GM21825 (cell line): ENCODE results near the gene ARMCX5.

ENCODE experiments used
- ATAC-seq: cut with Tn5 transposase; IDR thresholded peaks from one replicate; pipeline ENCODE4 v1.9.1; 2021; ENCODE audit warnings: mild to moderate bottlenecking, moderate library complexity; ENCODE audit not compliant: unreplicated experiment

The ARMCX5 gene

DNA sequence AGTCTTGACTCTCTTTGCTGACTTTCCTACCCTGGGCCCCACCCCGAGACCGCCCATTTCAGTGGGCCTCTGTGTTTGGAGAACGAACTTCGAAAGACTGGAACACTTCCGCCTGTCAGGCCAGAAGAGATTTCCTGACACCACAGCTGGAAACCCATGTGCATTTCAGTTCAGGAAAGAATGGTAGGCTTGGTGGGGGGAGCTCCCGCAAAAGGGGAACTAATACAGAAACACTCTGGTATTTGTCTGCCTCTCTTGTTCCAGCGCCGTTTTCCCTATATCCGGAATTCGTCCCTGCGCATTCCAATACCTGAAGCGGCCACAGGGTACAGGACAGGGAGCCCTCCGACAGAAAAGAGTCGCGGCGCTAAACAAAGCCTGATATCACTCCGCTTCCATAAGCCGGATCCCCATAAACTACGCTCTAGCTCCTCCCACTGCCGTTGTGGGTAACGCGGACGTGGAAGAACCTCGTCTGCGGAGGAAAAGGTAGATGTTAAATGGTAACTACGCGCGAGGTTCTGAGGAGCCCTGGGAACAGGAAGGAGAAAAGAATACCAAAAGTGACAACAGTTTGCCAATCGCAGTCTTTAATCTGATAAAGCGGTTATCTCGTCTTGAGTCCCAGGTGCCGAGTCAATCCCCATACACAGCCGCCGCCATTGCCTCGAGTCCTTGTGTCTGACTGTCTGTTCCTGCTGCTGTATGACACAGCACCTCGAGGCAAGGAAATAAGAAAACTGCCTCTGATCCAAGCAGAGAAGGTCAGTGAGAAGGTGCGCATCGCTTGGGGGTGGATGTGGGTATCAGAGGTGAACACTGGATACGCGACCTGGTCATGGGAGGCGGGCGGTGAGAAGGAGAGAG, at the start of gene ARMCX5:
Gene ARMCX5, plus strand, starts transcription at position 432 of the 867 bp plus-strand sequence. CDS start 2,627 bp downstream, outside the sequence.
- peak; percentile 91 for ATAC-seq

DNA sequence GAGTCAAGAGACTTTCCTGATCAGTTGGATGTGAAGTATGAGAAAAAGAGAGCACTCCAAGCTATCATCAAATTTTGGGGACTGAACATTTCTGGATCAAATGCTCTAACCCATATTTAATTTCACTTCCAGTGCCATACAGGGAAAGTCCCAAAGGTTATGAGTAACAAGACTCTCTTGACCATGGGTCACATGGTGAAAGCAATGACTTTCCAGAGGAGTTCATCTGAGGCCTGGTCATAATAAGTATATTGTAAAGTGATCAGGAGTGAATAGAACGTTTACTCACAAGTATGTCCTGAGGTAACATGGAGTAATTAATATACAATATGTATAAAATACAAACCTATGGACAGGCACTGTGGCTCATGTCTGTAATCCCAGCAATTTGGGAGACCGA, 40.7 kb upstream of the ARMCX5 start:
- ATAC-seq = no peak

DNA sequence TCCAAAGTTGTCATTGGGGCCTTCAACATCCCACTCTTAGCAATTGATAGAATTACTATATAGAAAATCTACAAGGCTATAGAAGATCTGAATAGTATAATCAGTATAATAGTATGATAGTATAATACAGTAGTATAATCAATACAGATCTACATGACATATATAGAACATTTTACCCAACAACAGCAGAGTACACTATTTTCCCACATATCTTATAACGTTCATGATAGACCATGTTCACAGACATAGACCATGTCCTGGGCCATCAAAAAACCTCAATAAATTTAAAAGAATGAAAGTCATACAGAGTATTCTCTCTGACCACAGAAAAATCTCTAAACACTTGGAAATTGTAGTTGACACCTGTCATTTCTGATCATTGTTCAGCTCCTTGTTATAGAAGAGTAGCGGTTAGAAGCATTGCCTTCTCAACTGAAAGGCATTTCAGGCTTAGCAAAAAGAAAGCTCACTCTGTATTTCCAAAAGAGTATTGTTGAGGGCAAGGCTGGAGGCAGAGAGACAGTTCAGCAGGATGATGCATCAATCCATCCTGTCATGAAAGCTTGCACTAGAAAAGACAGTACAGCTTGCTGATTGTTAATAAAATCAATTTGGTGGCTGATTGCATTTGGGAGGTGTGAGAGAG, 38.8 kb upstream of the ARMCX5 start:
- no peak for ATAC-seq

DNA sequence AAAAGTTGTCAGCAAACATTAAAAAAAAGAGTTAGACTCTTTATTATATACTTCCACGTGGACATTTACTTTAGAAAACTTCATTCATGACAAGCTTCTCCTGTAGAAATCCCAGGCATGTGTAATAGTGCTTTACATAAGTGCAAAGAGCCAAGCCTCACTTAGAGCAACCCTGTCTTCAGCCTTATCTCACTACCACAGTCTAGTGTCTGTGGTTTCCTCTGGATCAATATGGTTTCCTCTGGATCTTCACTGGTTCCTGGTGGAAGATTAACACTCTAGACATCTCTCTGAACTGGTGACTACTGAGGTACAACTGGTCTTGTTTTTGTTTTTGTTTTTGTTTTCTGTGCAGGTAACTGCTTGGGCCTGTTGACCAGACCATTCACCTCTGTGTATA, 18.4 kb upstream of the ARMCX5 start:
- ATAC-seq = no peak

DNA sequence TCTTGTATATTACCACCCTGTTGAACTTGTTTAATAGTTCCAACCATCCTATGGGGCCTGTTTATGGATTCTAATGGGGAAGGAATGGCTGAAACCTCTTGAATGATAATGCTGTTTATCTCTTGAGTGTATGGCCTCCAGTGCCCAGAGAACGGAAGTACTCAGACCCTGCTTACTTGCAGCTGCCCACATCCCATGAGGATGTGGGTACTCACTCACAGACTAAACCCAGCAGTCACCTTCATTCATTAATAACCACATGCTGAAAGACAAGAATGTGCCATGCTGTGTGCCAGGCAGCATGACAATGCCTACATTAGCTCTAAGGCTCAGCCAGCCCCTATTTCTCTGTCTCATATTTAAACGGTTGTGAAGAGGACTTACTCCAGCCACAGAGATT, 5.9 kb upstream of the ARMCX5 start:
- no peak for ATAC-seq

DNA sequence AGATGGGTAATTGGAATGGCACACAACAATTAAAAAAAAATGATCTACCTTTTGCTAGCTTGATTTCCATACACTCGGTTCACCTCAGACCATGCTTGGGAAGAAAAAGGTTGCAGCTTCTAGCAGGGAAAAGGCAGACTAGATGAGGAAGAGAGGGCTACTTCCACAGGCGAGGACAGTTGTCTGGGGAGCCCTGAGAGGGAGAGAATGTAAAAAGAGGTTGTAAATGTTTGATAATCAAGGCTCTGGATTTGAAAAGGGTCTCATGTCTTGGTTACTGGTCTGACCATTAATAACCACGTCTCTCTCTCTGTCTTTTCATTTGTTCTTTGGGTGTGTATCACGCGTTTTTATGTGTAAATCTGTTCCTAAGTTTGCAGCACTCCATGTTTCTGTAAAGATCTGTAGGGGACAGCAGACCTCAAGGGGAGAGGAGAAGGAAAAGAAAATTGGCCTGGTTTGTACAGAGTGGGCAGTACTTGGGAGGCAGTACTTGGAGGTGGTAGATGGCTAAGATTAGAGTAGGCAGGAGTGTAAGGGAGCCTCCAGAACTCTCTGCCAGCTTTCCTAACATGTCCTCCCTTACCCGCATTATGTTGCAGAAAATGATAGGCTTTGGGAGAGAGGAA, 750 bp downstream of the ARMCX5 start:
- peak; percentile 7 for ATAC-seq

DNA sequence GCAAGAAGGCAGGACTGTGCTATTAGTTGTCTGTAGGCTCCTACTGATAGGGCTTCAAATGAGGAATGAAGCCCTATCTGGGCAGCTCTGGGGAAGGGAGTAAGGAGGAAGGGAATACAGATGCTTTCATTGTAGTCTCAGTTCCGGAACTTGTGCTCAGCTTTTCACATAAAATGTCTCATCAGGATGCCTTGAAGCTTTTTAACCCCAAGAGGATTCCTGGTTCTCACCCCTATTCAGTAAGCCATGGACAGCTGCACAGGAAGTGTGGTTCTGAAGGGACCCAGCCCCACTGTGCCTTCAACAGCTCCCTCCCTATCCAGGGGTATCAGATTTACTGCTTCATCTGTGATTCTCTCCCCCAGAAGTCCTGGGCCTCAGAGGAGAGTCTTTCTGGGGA, 5.0 kb downstream of the ARMCX5 start:
- ATAC-seq = no peak

DNA sequence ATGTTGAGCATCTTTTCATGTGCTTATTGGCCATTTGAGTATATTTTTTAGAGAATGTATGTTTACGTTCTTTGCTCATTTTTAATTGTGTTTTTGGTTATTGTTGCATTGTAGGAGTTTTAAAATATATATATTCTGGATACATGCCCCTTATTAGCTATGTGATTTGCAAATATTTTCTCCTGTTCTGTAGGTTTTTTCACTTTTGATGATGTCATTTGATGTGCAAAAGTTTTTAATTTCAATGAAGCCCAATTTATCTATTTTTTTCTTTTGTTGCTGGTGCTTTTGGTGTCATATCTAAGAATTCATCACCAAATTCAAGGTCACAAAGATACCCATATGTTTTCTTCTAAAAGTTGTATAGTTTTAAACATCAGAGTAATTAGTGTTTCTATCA, 6.8 kb downstream of the ARMCX5 start:
- ATAC-seq = no peak

DNA sequence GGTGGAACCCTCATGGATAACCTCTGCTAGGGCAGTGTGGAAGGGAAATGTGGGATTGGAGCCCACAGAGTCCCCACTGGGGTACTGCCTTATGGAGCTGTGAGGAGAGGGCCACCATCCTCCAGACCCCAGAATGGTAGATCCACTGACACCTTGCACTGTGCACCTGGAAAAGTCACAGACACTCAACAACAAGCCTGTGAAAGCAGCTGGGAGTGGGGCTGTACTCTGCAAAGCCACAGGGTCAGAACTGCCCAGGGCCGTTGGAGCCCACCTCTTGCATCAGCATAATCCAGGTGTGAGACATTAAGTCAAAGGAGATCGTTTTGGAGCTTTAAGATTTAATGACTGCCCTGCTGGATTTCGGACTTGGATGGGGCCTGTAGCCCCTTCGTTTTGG, 11.6 kb downstream of the ARMCX5 start:
- no peak for ATAC-seq

DNA sequence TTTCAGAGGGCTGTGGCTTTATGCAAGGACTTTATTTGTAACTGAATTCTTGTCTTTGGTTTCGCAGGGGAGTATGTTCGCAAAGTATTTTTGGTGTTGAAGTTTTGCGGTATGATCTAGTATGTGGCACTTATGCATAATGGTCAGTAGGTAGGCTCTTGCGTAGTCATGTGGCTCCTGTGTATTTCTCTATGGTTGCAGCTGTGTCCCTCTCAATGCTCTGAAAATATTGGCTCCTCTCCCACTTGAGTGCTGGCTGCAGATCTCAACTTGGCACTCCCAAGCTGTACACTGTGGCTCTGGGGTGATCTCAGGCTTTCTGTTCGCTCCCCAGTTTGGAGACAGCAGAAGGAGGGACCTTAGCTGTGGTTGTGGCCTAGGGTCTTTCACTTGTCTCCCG, 24.8 kb downstream of the ARMCX5 start:
- ATAC-seq = no peak

DNA sequence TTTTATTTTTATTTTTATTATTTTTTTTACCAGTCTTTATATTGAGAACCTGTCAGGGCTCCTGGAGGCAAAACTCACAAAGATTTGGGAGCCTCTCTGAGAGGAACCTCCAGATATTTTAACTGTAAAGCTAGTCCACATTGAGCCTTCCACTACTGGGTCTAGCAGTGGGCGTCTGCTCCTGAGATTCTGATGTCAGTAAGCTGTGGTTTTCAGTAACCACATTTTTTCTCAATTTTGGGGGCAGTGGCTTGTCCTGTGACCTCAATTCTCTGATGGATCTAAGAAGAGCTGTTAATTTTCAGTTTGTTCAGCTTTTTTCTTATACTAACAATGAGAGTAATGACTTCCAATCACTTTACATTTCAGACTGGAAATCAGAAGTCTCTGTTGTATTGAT, 28.3 kb downstream of the ARMCX5 start:
- ATAC-seq = no peak

DNA sequence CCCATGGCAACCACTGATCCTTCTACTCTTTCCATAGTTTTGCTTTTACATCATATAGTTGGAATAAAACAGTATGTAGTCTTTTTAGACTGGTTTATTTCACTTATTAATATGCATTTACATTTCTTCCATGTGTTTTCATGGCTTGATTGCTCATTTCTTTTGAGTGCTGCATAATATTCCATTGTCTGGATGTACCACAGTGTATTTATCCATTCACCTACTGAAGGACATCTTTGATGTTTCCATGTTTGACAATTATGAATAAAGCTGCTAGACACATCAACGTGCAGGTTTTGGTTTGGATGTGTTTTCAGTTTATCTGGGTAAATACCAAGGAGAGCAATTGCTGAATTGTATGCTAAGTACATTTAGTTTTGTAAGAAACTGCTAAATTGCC, 38.2 kb downstream of the ARMCX5 start:
- ATAC-seq = no peak

DNA sequence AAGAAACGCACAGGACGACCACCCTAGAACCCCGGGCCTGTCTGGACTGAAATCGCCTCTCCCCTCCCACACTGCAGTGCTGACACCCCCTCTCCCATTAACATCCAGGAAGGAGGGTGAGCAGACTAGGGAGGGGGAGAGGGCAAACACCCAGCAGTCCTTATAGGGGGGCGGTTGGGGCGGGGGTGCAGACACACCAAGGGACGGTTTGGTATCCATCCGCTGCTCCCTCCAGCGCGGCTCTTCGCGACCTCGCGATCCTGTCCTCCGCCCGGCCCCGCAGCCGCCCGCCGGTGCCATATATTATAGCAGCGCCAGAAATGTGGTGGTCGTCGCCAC, 51.6 kb downstream of the ARMCX5 start:
- ATAC-seq = no peak

DNA sequence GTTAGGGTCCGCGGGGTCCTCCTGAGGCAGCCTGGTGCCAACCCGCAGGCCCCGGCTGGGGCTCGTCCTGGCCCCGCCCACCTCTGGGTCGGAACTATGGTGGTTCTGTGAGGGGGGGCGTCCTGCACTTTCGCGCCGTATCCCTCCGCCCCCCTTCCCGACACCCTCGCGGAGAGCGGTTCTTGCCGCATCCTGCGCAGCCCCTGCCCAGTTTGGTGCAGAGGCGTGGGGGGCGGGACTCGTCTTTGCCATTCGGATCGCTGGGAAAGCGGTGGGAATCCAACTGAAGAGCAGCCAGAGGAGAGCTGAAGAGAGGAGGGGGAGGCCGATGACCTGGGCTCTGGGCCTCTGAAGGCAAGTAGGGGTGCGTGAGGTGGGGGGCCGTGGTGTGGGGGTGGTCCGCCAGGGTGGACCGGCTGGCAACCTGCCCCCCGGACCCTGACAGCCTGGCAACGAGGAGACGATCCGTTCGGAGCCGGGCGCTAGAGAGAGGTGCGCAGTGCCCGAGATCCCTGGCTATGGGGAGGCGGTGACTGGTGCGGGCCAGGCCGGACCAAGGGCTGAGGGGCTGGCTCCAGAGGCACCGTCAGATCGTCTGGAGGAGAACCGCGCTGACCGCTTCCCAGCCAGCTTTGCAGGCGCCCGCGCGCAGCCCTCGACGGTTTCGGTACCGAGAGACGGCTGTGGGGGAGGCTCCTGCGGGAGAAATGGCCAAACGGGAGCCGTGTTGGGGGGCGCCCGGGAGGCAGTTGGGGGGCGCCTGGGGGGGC, 52.1 kb downstream of the ARMCX5 start, which contains the start of gene GPRASP1:
Gene GPRASP1, plus strand, starts transcription at position 242 of the 770 bp plus-strand sequence. CDS start 2,431 bp downstream, outside the sequence.
- ATAC-seq = no peak

DNA sequence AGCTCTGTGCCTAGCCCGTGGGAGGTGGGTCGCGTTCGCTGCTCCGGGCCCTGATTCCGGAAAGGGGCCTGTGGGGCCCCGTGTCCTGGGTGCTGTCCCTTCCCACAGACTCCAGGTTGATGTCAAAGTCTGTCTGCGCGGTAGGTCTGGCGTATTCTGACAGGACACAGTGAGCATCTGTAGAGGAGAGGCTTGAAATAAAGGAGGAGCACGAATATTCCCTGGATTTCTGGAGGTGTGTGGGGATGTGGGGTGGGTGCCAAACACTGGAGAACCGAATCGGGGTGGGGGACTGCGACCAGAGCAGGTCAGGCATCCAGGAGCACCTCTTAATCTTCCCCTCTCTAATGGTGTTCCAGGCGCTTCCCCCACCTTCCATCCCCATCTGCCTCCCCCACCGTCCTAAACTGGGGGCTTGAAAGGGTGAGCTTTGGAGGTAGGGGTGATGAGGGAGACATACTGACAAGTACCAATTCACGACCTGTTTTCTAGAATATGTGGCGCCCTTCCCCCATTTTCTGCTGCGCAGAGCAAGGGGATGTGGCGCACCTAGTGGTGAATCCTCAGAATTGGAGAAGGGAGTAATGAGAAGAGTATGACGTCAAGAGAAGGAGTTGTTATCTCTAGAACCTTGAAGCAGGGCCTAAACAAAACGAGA, 52.8 kb downstream of the ARMCX5 start:
- peak; percentile 64 for ATAC-seq
